Motor neuron (in vitro differentiated cells): ENCODE data around the gene ARHGAP26. TPM values are rescaled to one million over a fixed set of nuclear protein-coding genes. Genes with fewer than 3 reads are reported as not detected.

Experiments used
- ATAC-seq, 8 experiments: fragments of 200-7000 bp; cut with Tn5 transposase; replicated peaks in 6 of 8; 2 replicates each; pipeline ENCODE4 v1.8.0; 2021; ENCODE audit warnings: mild to moderate bottlenecking in 8 of 8, moderate library complexity in 8 of 8
- H3K27ac ChIP-seq, 2 donors: fragments of 250-450 bp; sonication (Bioruptor Pico); 2 replicates each; pipeline ENCODE4 v1.9.0; 2021; ENCODE audit warnings: antibody characterized with exemption in 2 of 2, mild to moderate bottlenecking in 2 of 2, moderate library complexity in 1 of 2
- H3K4me1 ChIP-seq, 2 donors: fragments of 250-450 bp; sonication (Bioruptor Pico); replicated peaks in 1 of 2; 2 replicates each; pipeline ENCODE4 v1.6.1; 2021; ENCODE audit warnings: antibody characterized with exemption in 2 of 2, mild to moderate bottlenecking in 2 of 2, moderate library complexity in 1 of 2
- H3K4me3 ChIP-seq, 5 donors: fragments of 250-450 bp; sonication (Bioruptor Pico); 2 replicates each; pipeline ENCODE4 v1.9.0; 2021; ENCODE audit warnings: antibody characterized with exemption in 5 of 5, mild to moderate bottlenecking in 5 of 5, moderate library complexity in 4 of 5
- WGBS, 10 experiments: fragments of 450-650 bp; shearing (Covaris generic); methylation state at CpG; one replicate each; pipeline ENCODE4 v1.0.0; 2022; 5-methylcytosine and 5-hydroxymethylcytosine counted together
- in situ Hi-C, 9 experiments: fragments of 400-800 bp; cut with MboI; loops; one replicate each; pipeline ENCODE4 v1.15.0; 2021; ENCODE audit warnings: low sequenced_read_pairs in 9 of 9, low pct_unique_long_range_greater_than_20kb in 2 of 9; ENCODE audit not compliant: unreplicated experiment in 9 of 9
- total RNA-seq, 8 experiments: library from RNA; unstranded; fragments of 300-600 nt; gene quantifications; 2 replicates each; pipeline versions ENCODE4 v1.2.3 to v1.2.4, GENCODE V29; 2022

ARHGAP26 gene
- total RNA-seq, 8 experiments from 2014 or later: 1.3 to 14.2 (median 7.0) TPM

DNA sequence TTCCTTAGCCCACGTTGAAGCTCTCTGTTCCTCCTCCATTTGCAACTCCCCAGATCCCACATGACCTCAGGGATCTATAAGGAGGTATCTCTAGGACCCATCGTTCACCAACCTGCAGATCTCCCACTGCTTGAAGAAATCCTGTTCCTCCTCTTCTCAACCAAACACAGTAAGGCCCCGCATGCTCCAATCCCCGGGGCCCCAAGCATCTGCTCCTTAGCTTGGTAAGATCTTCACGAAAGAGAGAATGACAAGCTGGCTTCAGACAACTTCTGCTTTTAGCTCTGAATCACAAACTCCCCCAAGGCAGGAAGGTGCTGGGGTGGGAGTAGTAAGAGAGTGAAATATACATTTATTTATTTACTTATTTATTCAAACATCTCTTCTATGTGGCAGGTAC, 33.0 kb upstream of the ARHGAP26 start:
- H3K4me1 ChIP-seq: no peaks in the 10 kb centered on the region
- H3K4me3 ChIP-seq: no peak overlapping the region
- 40 to 93% (median 75%) methylated on average over 1 to 4 of the region's 5 CpGs; no CpG with 5 or more reads in 4 of the 10 experiments for WGBS, 10 experiments
- no peak for ATAC-seq
- no peak overlapping the region for H3K27ac ChIP-seq
- in situ Hi-C loops: no loop called here

- ATAC-seq: peak in 1 of 8 experiments; percentile 69
- WGBS, 10 experiments: 22 to 100% (median 61%) methylated on average over 1 to 4 of the region's 6 CpGs; no CpG with 5 or more reads in 1 of the 10 experiments
- no peak overlapping the region for H3K27ac ChIP-seq
- in situ Hi-C loops: no loop called here
- peaks cover 0 to 6% of the 10 kb centered on the region in 2 donors for H3K4me1 ChIP-seq
- no peak overlapping the region for H3K4me3 ChIP-seq
These were observed 29.5 kb upstream of the ARHGAP26 start for GRCh38 chr5:142740474-142741242.

GRCh38 chr5:142743592-142744441, 26.4 kb upstream of the ARHGAP26 start:
- in situ Hi-C loops: no loop called here
- ATAC-seq: peak in 4 of 8 experiments; percentile 17 to 76 (median 41)
- WGBS, 10 experiments: 0 to 100% (median 59%) methylated on average over 2 to 7 of the region's 7 CpGs
- Histone ChIP-seq H3K4me1 (peaks cover 0 to 6% of the 10 kb centered on the region in 2 donors), H3K27ac (no peak overlapping the region), H3K4me3 (no peak overlapping the region)

GRCh38 chr5:142745268-142745667, 24.9 kb upstream of the ARHGAP26 start:
- ATAC-seq: no peak
- Histone ChIP-seq H3K4me3 (no peak overlapping the region), H3K4me1 (peaks cover 0 to 6% of the 10 kb centered on the region in 2 donors), H3K27ac (no peak overlapping the region)
- in situ Hi-C loops: no loop called here
- WGBS, 10 experiments: 85 to 100% (median 93%) methylated on average over 1 to 4 of the region's 4 CpGs; no CpG with 5 or more reads in 3 of the 10 experiments

GRCh38 chr5:142746532-142747433, 23.4 kb upstream of the ARHGAP26 start:
- Histone ChIP-seq H3K4me1 (peaks cover 0 to 6% of the 10 kb centered on the region in 2 donors), H3K4me3 (no peak overlapping the region), H3K27ac (no peak overlapping the region)
- in situ Hi-C loops: no loop called here
- 23 to 100% (median 67%) methylated on average over 1 to 4 of the region's 4 CpGs; no CpG with 5 or more reads in 1 of the 10 experiments for WGBS, 10 experiments
- ATAC-seq: no peak

- peaks cover 0 to 6% of the 10 kb centered on the region in 2 donors for H3K4me1 ChIP-seq
- no peak for ATAC-seq
- H3K4me3 ChIP-seq: no peak overlapping the region
- no peak overlapping the region for H3K27ac ChIP-seq
- in situ Hi-C loops: no loop called here
- 22 to 80% (median 63%) methylated on average over 1 of the region's 1 CpG; no CpG with 5 or more reads in 2 of the 10 experiments for WGBS, 10 experiments
These were observed 22.0 kb upstream of the ARHGAP26 start for GRCh38 chr5:142748132-142748531.

DNA sequence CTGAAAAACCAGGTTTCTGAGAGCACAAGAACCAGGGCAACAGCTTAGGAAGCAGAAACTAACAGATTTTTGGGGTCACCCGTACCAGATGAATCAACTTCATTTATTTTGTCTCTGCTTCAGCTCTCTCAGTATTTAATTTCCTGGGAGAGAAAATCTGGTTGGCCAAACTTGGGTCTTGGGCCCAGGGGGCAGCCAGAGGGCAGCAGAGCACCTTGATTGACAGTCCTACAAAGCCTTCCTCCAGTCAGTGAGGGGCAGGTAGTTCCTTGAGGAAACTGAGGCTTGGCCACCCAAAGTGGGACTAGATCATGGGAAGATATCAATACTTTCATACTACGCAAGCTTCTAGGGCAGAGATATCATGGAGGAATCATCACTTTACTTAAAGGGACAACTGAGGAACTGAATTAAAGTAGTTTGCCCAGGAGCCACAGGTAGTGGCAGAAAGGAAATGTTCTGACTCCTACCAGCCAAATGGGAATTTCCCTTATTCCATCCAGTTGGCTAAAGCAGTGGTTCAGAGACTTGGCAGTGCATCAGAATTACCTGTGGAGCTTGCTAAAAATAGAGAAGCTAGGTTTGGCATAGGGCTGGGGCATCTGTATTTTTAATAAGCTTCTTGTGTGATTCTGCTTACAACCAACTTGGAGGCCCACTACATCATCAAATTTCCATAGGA, 21.5 kb upstream of the ARHGAP26 start:
- ATAC-seq: peak in 1 of 8 experiments; percentile 54
- H3K4me3 ChIP-seq: no peak overlapping the region
- H3K27ac ChIP-seq: no peak overlapping the region
- WGBS, 10 experiments: 25 to 90% (median 63%) methylated on average over 1 to 2 of the region's 2 CpGs; no CpG with 5 or more reads in 4 of the 10 experiments
- in situ Hi-C loops: no loop called here
- H3K4me1 ChIP-seq: peaks cover 0 to under 1% of the 10 kb centered on the region in 2 donors

- Histone ChIP-seq H3K4me3 (no peak overlapping the region), H3K4me1 (no peaks in the 10 kb centered on the region), H3K27ac (no peak overlapping the region)
- no peak for ATAC-seq
- in situ Hi-C loops: no loop called here
- WGBS, 10 experiments: 53 to 100% (median 91%) methylated on average over 1 to 3 of the region's 3 CpGs; no CpG with 5 or more reads in 3 of the 10 experiments
These were observed 20.9 kb upstream of the ARHGAP26 start for GRCh38 chr5:142749321-142749720.

DNA sequence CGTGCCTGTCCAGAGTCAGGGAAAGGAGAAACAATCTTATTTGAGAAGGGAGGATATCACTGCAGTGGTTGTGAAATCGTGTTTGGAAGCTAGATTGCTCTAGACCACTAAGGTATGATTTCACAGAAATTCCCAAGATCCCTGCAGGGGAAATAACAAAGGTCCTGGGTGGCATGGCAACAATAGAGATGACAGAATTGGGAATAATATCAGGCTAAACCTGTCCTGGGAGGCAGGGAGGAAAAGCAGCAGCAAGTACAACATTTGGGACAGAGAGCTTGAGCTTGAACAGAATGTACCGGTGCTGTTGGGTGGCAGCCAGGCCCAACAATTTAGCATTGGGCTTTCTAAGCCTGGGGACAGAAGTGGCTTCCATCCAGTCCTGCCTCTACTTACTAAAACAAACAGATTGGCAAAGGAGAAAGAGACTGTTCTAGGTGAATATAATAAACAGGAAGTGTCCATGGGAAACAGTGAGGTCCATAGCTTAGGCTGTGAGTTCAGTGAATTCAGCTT, 17.0 kb upstream of the ARHGAP26 start:
- no peak overlapping the region for H3K27ac ChIP-seq
- ATAC-seq: peak in 1 of 8 experiments; percentile 31
- no peak overlapping the region for H3K4me3 ChIP-seq
- no peaks in the 10 kb centered on the region for H3K4me1 ChIP-seq
- in situ Hi-C loops: no loop called here
- WGBS, 10 experiments: 20 to 86% (median 57%) methylated on average over 1 to 3 of the region's 3 CpGs; no CpG with 5 or more reads in 2 of the 10 experiments

GRCh38 chr5:142754031-142754430, 16.1 kb upstream of the ARHGAP26 start:
- in situ Hi-C loops: no loop called here
- WGBS, 10 experiments: 65 to 100% (median 80%) methylated on average over 1 to 3 of the region's 3 CpGs; no CpG with 5 or more reads in 4 of the 10 experiments
- Histone ChIP-seq H3K4me1 (no peaks in the 10 kb centered on the region), H3K4me3 (no peak overlapping the region), H3K27ac (no peak overlapping the region)
- no peak for ATAC-seq

GRCh38 chr5:142756576-142756975, 13.6 kb upstream of the ARHGAP26 start:
- in situ Hi-C loops: no loop called here
- 27 to 93% (median 62%) methylated on average over 1 to 3 of the region's 3 CpGs; no CpG with 5 or more reads in 2 of the 10 experiments for WGBS, 10 experiments
- Histone ChIP-seq H3K4me1 (no peaks in the 10 kb centered on the region), H3K4me3 (no peak overlapping the region), H3K27ac (no peak overlapping the region)
- no peak for ATAC-seq

DNA sequence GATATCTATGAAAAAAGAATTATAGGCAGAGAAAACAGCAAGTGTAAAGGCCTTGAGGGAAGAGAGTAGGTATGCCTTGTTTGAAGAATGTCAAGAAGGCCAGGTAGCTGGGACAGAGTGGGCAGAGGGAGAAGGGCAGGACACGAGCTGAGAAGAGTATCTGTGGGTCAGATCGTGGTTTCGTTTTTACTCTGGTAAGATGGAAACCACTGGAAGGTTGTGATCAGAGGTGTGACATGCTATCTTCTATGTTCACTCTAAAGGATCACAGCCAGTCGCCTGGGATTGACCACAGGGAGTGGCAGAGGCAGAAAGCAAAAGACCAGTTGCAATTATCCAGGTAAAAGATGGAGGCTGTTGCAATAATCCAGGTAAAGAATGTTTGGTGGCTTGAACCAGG, 12.6 kb upstream of the ARHGAP26 start:
- H3K4me3 ChIP-seq: no peak overlapping the region
- H3K27ac ChIP-seq: no peak overlapping the region
- in situ Hi-C loops: no loop called here
- H3K4me1 ChIP-seq: no peaks in the 10 kb centered on the region
- 50 to 83% (median 68%) methylated on average over 1 to 4 of the region's 4 CpGs; no CpG with 5 or more reads in 2 of the 10 experiments for WGBS, 10 experiments
- no peak for ATAC-seq
